D721Med (cell line): ENCODE measurements around the gene GOLGA6L9.
"Not testable (repeated sequence)": the region's sequence is repeated elsewhere in the genome, so short reads cannot be mapped to it uniquely, and the experiment has no call there.

Experiments
- DNase-seq: peaks from one replicate; pipeline ENCODE4 v3.0.0; 2011; ENCODE audit warnings: low spot score; ENCODE audit not compliant: insufficient read length
- FAIRE-seq: peaks from 2 replicates; lab custom pipeline; 2011; peaks lifted over from hg19 to GRCh38; lab: Jason Lieb, UNC
- TF ChIP-seq, protein P1 (sequence below): IDR thresholded peaks from 2 replicates; pipeline ENCODE4 v1.5.1; 2012; ENCODE audit warnings: mild to moderate bottlenecking, control low read depth; ENCODE audit not compliant: insufficient read depth; ENCODE audit errors: missing control alignments

The GOLGA6L9 gene

DNA sequence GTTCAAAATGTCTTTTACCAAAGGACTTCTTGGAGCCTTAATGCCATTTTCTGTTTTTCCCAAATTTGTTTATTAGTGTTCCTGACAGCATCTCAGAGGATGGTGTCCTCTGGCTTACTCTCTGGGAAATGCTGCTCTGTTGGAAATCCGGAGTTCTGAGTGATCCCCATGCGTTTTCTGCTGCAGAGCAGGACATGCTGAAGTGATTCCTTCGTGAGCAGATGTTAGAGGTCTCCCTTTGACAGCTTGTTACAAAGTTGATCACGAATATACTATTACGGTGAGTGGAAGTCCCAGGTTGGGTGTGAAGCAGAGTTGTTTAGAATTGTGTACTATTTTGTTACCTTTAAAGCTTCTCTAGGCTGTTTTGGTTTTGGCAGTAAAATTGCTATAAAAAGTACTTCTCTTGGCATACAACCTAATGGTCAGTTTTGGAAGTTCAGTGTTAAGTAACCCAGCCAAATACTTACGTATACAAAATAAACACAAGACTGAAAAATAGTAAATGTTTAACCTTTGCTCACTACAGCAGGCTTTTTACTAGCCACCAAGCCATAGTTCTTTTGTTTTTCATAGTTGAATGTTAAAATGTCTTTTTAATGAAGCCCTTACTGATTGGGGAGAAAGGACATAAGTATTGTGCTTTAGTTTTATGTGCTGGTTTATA is 15.0 kb upstream of the GOLGA6L9 start:
- FAIRE-seq, DNase-seq: not testable (repeated sequence)

DNA sequence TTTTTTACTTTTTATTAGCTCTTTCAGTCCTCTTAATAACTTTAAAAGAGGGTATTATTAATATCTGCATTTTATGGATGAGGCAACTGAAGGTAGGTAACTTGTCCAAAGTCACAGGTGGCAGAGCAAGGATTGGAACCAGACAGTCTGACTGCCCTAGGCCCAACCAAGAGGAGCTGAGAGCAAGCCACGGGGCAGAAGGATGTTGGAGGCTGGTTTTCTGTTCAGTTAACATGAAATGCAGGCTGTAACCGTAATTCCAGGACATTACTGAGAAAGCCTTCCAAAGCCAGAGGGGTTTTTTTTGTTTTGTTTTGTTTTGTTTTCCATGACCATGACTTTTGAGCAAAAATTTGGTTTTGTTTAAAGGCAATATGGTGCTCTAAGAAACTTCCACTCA is 9.1 kb upstream of the GOLGA6L9 start:
- not testable (repeated sequence) for DNase-seq, FAIRE-seq

DNA sequence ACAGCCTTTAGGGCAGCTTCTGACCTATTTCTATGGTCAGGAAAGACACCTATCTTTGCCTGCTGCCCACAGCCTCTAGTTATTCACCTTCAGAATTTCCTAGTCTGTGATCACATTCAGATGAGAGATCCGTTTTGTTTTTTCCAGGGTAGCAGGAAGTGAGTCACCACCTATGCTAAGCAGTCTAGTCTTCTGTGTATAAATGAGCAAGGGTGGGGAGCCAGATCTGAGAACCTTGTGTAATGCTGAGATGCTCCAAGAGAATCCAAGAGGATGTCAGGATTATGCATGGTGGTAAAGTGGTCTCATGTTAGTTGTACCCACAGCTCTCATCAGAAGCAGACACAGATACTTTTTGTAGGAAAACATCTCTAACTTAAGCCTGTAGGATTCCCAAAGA is 8.7 kb upstream of the GOLGA6L9 start:
- FAIRE-seq, DNase-seq: not testable (repeated sequence)

DNA sequence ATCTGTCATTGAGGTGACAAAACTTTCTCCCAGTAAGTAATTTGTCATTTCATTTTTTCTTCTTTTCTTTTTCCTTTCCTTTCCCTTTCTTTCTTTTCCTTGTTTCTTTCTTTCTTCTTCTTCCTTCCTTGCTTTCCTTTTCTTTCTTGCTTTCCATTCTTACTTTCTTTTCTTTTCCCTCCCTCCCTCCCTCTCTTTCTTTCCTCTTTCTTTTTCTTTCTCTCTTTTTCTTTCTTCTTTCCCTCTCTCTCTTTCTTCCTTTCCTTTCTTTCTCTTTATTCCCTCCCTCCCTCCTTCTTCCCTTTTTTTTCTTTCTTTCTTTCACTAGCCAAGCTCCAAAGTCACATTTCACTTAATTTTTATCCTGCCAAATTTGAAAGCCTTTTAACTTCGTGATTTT is 2.5 kb upstream of the GOLGA6L9 start:
- not testable (repeated sequence) for DNase-seq, FAIRE-seq

DNA sequence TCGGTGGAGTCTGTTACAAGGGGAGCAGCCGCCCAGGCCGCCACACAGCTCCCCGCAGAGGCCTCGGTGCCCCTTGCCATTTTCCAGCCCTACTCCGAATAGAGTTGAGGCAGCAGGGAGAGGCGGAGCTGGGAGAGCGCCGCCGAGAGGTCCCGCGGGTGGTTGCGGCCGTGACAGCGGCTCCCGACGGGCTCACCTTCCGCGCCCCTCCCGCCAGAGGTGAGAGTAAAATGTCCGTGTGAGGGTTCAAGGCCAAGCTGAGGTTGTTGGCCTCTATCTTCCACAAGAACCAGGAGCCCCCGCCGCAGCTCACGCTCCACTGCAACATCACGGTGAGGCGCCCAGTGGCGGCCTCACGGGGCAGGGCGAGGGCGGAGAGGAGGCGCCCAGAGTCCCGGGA is 15.8 kb downstream of the GOLGA6L9 start:
- FAIRE-seq, DNase-seq: not testable (repeated sequence)

DNA sequence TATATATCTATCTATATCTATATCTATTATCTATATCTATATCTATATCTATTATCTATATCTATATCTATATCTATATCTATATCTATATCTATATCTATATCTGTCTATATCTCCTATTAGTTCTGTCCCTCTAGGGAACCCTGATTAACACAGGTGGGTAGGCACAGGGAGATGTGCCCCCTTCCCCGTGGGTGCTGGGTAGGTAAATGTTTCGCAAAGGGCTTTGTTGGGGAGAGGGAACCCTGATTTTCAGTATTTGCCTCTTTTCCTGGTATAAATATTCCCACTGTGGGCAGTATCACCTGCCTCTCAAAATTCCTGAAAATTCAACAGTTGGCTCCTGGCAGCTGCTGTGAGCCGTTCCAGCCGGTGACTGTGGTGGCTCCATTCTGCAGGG is 27.7 kb downstream of the GOLGA6L9 start:
- not testable (repeated sequence) for DNase-seq, FAIRE-seq

DNA sequence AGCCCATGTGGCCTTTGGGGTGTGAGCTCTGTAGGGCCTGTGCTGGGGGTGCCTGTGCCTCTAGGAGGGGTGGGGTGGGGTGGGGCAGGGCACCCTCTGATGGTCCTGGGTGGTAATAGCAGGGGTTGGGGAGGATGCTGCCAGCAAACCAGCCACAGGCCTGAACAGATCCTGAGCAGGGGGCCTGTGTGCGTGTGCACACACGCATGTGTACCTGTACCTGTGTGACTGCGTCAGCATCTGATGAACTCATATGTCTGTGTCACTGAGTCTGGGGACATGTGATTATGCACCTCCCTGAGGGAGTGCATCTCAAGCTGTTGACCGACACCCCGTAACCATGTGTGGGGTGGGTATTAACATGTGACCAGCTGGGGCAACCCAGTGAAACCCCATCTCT is 36.0 kb downstream of the GOLGA6L9 start:
- not testable (repeated sequence) for FAIRE-seq, DNase-seq

DNA sequence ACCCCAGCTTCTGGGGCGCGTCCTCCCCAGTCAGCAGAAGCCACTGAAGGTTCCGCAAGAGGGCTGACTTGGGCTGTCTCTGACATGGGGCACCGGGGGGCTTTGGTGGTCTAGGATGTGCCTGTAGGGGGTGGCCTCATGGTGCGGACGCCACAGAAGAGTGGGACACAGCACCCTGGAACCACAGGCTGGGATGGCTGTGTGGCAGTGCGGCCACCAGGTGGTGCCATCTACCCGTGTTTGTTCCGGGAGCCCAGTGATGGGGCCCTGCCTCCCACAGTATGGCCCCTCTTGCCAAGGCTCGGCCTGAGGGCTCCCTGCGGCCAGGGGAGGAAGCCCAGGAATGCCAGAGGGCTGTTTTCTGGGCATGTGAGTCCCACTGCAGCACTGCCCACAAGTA is 38.6 kb downstream of the GOLGA6L9 start:
- TF ChIP-seq, protein P1, sequence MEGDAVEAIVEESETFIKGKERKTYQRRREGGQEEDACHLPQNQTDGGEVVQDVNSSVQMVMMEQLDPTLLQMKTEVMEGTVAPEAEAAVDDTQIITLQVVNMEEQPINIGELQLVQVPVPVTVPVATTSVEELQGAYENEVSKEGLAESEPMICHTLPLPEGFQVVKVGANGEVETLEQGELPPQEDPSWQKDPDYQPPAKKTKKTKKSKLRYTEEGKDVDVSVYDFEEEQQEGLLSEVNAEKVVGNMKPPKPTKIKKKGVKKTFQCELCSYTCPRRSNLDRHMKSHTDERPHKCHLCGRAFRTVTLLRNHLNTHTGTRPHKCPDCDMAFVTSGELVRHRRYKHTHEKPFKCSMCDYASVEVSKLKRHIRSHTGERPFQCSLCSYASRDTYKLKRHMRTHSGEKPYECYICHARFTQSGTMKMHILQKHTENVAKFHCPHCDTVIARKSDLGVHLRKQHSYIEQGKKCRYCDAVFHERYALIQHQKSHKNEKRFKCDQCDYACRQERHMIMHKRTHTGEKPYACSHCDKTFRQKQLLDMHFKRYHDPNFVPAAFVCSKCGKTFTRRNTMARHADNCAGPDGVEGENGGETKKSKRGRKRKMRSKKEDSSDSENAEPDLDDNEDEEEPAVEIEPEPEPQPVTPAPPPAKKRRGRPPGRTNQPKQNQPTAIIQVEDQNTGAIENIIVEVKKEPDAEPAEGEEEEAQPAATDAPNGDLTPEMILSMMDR: peak; percentile 9

DNA sequence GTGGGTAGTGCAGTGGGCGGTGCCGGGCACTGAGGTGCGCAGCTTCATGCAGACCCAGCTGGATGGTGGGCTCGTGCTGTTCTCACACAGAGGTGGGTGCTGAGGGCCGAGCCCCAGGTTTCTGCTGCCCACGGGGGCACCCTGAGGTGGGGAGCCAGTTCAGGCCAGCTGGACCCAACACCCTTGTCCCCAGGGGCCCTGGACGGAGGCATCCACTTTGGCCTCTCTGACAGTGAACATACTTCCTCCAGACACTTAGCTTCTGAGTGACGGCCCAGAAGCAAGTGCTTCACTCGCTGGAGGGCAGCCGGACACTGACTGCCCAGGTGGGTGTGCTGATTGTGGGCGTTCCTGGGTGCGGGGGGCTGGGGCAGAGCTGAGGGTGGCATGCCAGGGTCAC is 39.8 kb downstream of the GOLGA6L9 start:
- not testable (repeated sequence) for DNase-seq, FAIRE-seq

More for the DNA sequence above, 38.6 kb downstream of the GOLGA6L9 start:
- not testable (repeated sequence) for DNase-seq, FAIRE-seq

DNA sequence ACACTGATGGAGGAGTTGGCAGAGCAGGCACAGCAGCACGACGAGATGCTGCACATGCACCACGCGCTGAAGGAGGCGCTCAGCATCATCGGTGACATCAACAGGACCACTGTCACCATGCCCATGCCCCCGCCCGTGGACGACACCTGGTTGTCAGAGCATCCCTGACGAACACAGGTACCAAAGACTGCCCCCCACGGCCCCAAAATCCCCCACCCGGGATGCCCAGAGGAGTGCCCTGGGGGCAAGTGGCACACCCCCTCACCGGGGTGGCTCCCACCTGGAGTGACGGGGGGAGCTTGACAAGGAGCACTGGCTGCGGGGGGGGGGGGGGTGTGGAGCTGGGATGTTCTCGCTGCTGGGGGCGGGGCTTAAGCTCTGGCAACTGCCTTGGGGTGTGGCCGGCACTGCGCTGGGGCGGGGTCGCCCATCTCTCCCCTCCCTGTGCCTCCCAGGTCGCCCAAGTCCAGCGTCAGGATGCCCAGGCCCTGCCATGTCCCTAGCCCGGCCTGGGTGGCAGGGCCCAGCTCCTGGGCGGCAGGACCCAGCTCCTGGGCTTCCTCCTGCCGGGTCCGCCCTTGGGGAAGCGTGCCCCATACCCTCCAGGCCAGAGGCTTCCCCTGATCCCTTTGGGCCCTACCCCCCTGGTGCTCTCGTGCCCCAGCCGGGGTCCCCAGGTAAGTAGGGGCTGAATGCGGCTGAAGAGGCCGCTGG is 42.8 kb downstream of the GOLGA6L9 start:
- peak; percentile 21 for DNase-seq
- FAIRE-seq: not testable (repeated sequence)

DNA sequence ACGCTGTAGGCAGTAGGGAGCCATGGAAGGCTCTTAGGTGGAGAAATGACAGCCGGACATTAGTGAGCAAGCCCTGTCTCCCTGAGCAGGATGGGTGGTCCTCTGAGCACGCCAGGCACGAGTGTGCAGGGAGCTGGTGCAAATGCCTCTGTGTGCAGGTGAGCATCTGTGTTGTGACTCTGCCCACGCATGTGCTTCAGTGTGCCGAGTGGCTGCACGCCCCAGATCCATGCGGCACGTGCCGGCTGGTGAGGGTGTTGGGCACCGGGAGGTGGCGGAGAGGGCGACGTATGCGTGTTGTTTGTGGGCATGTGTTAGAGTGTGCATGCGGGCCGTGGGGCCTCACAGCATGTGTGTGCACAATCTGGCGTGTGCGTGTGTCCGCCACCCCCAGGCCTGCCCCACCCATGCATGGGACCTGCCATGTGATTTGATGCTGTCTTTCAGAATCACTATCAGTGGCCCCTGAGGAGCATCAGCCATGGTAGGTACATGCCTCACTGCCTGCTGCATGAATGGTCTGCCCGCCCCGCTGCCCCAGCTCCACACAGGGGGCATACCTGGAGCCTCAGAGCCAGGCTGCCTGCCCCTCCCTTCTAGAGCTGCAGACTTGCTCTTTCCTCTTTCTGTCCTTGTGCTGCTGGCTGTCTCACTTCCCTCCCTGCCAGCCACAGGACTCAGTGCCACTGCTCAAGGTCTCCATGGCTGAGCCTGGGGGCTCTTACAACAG is 45.1 kb downstream of the GOLGA6L9 start:
- DNase-seq, FAIRE-seq: not testable (repeated sequence)

DNA sequence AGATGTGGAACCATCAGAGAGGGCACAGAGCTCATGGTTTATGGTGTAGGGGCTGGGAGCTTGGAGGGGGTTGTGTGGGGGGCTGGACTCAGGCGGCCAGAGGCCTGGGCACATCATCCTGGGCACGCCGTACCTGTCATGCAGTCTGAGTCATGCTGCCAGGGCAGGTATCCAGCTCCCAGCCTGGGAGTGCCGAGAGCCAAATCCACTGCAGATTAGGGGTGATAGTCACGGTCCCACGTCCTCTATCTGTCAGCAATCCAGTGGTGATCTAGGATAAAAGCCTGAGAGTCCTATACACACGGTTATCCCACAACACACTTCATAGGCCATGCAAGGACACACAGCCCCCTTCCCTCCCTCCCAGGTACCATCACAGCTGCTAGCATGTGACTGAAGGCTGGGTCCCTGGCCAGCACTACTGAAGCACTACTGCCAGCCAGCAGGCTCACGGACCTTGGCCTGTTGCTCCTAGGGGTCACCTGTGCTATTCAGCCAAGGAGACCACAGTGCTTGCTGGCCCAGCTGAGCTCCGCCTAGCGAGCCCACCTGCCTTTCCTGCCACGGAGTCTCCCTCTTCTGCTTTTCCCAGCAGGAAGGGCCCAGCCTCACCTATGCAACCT is 45.8 kb downstream of the GOLGA6L9 start:
- DNase-seq, FAIRE-seq: not testable (repeated sequence)

DNA sequence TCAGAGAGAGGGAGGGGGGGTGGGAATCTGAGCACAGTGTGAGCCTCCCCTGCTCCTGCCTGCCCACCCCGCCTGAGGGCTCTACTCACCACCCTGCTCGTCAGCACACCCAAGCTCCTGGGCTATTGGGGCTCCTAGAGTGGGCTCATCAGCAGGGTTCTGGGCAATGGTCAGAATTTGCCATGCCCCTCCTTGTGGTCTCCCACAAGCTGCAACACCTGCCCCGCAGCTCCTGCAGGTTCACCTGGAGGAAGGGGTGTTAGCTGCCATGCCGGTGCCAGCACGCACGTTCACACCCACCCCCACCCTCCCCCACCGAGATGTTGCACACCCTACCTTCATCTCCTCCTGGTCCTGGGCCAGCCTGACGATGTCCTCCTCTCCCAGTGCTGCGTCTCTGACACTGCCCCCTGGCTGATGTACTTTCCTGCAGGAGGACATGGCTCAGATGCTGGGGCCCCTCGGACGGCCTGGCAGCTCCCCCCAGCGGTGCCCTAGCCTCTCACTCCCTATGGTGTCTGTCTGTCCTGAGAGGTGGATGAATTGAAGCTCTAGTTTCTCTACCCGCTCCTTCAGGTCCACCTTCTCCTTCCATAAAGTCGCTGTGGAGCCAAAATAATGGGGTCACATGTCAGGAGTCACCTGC is 47.2 kb downstream of the GOLGA6L9 start:
- FAIRE-seq: not testable (repeated sequence)
- peak; percentile 3 for DNase-seq

DNA sequence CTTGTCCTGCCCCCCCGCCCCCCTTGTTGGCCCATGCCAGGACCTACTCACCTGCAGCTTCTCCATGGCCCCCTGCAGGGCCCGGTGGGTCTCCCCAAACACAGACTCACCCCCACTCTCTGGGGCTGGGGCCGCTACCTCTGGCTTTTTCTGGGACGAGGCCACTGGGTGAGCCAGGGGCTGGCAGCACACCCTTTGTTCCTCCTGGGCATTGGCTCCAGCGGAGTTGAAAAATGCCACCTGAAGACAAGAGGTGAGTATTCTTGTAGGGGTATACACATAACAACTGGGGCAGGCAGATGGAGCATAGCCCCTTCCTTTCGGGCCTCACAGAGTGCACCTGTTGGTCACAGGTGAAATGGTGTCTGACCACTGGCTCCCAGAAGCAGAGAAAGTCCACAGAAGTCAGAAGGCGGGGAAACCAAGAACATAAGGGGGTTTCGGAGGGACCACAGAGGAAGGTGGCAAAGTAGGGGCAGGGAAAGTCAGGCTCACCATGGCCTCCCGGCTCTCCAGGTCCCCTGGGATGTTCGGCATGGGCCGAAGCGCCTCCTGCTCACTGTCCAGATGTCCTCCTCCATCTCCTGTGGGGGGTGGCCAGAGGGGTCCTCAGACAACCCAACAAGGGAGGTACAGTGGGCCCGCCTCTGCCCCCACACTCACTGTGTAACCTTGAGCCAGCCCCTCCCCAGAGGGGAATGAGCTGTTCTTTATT is 47.9 kb downstream of the GOLGA6L9 start:
- not testable (repeated sequence) for FAIRE-seq, DNase-seq
